Caco-2 (cell line): ENCODE data around the gene ILDR1. TPM values are rescaled to one million over a fixed set of nuclear protein-coding genes. Genes with fewer than 3 reads are reported as not detected.

Source experiments
- BruUV-seq: library from RNA; stranded (reverse); fragments of 400-500 nt; replicated peaks from 2 replicates; lab custom pipeline; 2021; lab: Mats Ljungman, UMichigan
- CTCF ChIA-PET: fragments of 300-600 bp; sonication (Branson Sonifier 250); formaldehyde crosslinking; loops from one replicate; lab custom pipeline; 2022; ENCODE audit warnings: antibody characterized with exemption; lab: Charles Lee
- POLR2A ChIA-PET: fragments of 300-600 bp; sonication (Branson Sonifier 250); formaldehyde crosslinking; loops from one replicate; lab custom pipeline; 2022; ENCODE audit warnings: antibody characterized with exemption; lab: Charles Lee
- DNase-seq, 2 experiments: peaks; one replicate each; pipeline versions ENCODE4 v3.0.0 to v3.0.0-alpha.2; 2020 to 2022
- H3K27me3 ChIP-seq: replicated peaks from 2 replicates; pipeline ENCODE4 v1.6.0; 2011; ENCODE audit warnings: low read length; ENCODE audit not compliant: control insufficient read depth, insufficient read depth
- H3K36me3 ChIP-seq: 2 replicates; pipeline ENCODE4 v1.5.1; 2011; ENCODE audit warnings: low read length; ENCODE audit not compliant: control insufficient read depth, insufficient read depth
- H3K4me1 ChIP-seq: fragments of 250-450 bp; sonication (Bioruptor Pico); 2 replicates; pipeline ENCODE4 v1.5.1; 2020; ENCODE audit warnings: mild to moderate bottlenecking
- H3K4me3 ChIP-seq: 2 replicates; pipeline ENCODE4 v1.5.1; 2011; ENCODE audit warnings: low read depth, mild to moderate bottlenecking, control low read depth, low read length
- H3K9me3 ChIP-seq: fragments of 250-450 bp; sonication (Bioruptor Pico); 2 replicates; pipeline ENCODE4 v1.5.1; 2020; ENCODE audit warnings: mild to moderate bottlenecking, moderate library complexity
- H3K27ac Mint-ChIP-seq: one replicate; pipeline ENCODE4 v1.8.0; 2022; ENCODE audit warnings: mixed read lengths; ENCODE audit not compliant: unreplicated experiment
- H3K27me3 Mint-ChIP-seq: one replicate; pipeline ENCODE4 v1.8.0; 2022; ENCODE audit warnings: mixed read lengths; ENCODE audit not compliant: insufficient read depth, unreplicated experiment
- H3K36me3 Mint-ChIP-seq: one replicate; pipeline ENCODE4 v1.8.0; 2022; ENCODE audit warnings: mild to moderate bottlenecking, mixed read lengths; ENCODE audit not compliant: insufficient read depth, unreplicated experiment
- H3K4me1 Mint-ChIP-seq: one replicate; pipeline ENCODE4 v1.8.0; 2022; ENCODE audit warnings: low read depth, mixed read lengths; ENCODE audit not compliant: unreplicated experiment
- H3K4me3 Mint-ChIP-seq: one replicate; pipeline ENCODE4 v1.8.0; 2022; ENCODE audit warnings: mild to moderate bottlenecking, moderate library complexity, mixed read lengths; ENCODE audit not compliant: unreplicated experiment
- H3K9me3 Mint-ChIP-seq: one replicate; pipeline ENCODE4 v1.8.0; 2022; ENCODE audit warnings: mixed read lengths; ENCODE audit not compliant: unreplicated experiment
- CTCF ChIP-seq, 2 experiments: fragments of 200-600 bp in 1 of 2; IDR thresholded peaks; 1 replicate in 1 of 2; 2 replicates in 1 of 2; pipeline versions ENCODE4 v1.5.1 to v1.8.0; 2011 to 2022; ENCODE audit warnings: antibody characterized with exemption in 1 of 2, control low read depth in 1 of 2, inconsistent platforms in 1 of 2, low read depth in 1 of 2, low read length in 1 of 2, mild to moderate bottlenecking in 1 of 2, moderate library complexity in 1 of 2; ENCODE audit not compliant: insufficient read depth in 1 of 2, severe bottlenecking in 1 of 2, unreplicated experiment in 1 of 2
- intact Hi-C: fragments of 100-400 bp; cut with micrococcal nuclease; formaldehyde crosslinking; loops from one replicate; pipeline ENCODE4 v1.10.0; 2022; ENCODE audit not compliant: unreplicated experiment
- total RNA-seq: library from RNA; stranded (reverse); gene quantifications from 2 replicates; pipeline ENCODE4 v1.2.3, GENCODE V29; 2022

Gene ILDR1
- total RNA-seq, 1 experiment from 2014 or later: 0.25 TPM

GRCh38 chr3:122003606-122004005, 18.4 kb downstream of the ILDR1 start:
- no peak for TF ChIP-seq CTCF (IDR thresholded peaks at IDR 0.05; ENCODE audit: insufficient read depth in 1 of 2, low read depth in 1 of 2, low read length in 1 of 2, severe bottlenecking in 1 of 2, unreplicated experiment in 1 of 2)
- peaks cover 19% of the 10 kb centered on the region for H3K4me1 ChIP-seq
- peaks cover 17% of the 10 kb centered on the region for H3K4me1 Mint-ChIP-seq
- no peaks in the 10 kb centered on the region for H3K36me3 ChIP-seq
- DNase-seq: no peak
- no peak overlapping the region for H3K4me3 Mint-ChIP-seq
- no TSS peak for BruUV-seq
- intact Hi-C loops: no loop called here
- H3K36me3 Mint-ChIP-seq: no peaks in the 10 kb centered on the region
- ChIA-PET CTCF (no interaction called here), POLR2A (no interaction called here)
- no peaks in the 10 kb centered on the region for H3K9me3 ChIP-seq
- no peak overlapping the region for H3K27ac Mint-ChIP-seq
- no peak overlapping the region for H3K4me3 ChIP-seq
- no peaks in the 10 kb centered on the region for H3K27me3 ChIP-seq
- no peaks in the 10 kb centered on the region for H3K27me3 Mint-ChIP-seq
- H3K9me3 Mint-ChIP-seq: no peaks in the 10 kb centered on the region

- POLR2A ChIA-PET: no interaction called here
- Histone ChIP-seq H3K4me3 (no peak overlapping the region), H3K36me3 (no peaks in the 10 kb centered on the region), H3K4me1 (peaks cover 24% of the 10 kb centered on the region), H3K27me3 (no peaks in the 10 kb centered on the region), H3K9me3 (no peaks in the 10 kb centered on the region)
- BruUV-seq: no TSS peak
- no peak for DNase-seq
- CTCF ChIA-PET: no interaction called here
- intact Hi-C loops: no loop called here
- Mint-ChIP-seq H3K27me3 (no peaks in the 10 kb centered on the region), H3K27ac (no peak overlapping the region), H3K36me3 (no peaks in the 10 kb centered on the region), H3K9me3 (no peaks in the 10 kb centered on the region), H3K4me3 (no peak overlapping the region), H3K4me1 (peaks cover 22% of the 10 kb centered on the region)
- no peak for TF ChIP-seq CTCF (IDR thresholded peaks at IDR 0.05; ENCODE audit: insufficient read depth in 1 of 2, low read depth in 1 of 2, low read length in 1 of 2, severe bottlenecking in 1 of 2, unreplicated experiment in 1 of 2)
These were observed 18.9 kb downstream of the ILDR1 start for GRCh38 chr3:122003112-122003511.

- H3K4me3 ChIP-seq: no peak overlapping the region
- H3K27me3 ChIP-seq: no peaks in the 10 kb centered on the region
- H3K36me3 ChIP-seq: no peaks in the 10 kb centered on the region
- no peak for DNase-seq
- H3K27ac Mint-ChIP-seq: no peak overlapping the region
- no peak for TF ChIP-seq CTCF (IDR thresholded peaks at IDR 0.05; ENCODE audit: insufficient read depth in 1 of 2, low read depth in 1 of 2, low read length in 1 of 2, severe bottlenecking in 1 of 2, unreplicated experiment in 1 of 2)
- no TSS peak for BruUV-seq
- H3K4me1 ChIP-seq: peaks cover 29% of the 10 kb centered on the region
- intact Hi-C loops: no loop called here
- POLR2A ChIA-PET: no interaction called here
- no peaks in the 10 kb centered on the region for H3K9me3 ChIP-seq
- no peaks in the 10 kb centered on the region for H3K9me3 Mint-ChIP-seq
- H3K27me3 Mint-ChIP-seq: no peaks in the 10 kb centered on the region
- H3K4me3 Mint-ChIP-seq: no peak overlapping the region
- CTCF ChIA-PET: no interaction called here
- H3K36me3 Mint-ChIP-seq: no peaks in the 10 kb centered on the region
- peaks cover 25% of the 10 kb centered on the region for H3K4me1 Mint-ChIP-seq
These were observed 19.4 kb downstream of the ILDR1 start for GRCh38 chr3:122002611-122003010.
